NCI-H345 treated with DMSO at 0.1 percent for 48 hours (cell line): ENCODE data around the gene PLTP.
"Not testable (repeated sequence)": the region's sequence is repeated elsewhere in the genome, so short reads cannot be mapped to it uniquely, and the experiment has no call there.

Experiments used
- DNase-seq: peaks from one replicate; lab custom pipeline; 2025; ENCODE audit not compliant: unreplicated experiment; lab: John Stamatoyannopoulos, UW

The PLTP gene

GRCh38 chr20:45911486-45912343, at the start of gene PLTP:
Gene PLTP (minus strand): TSS chr20:45912155. CDS start chr20:45911452, 703 bp downstream.
- DNase-seq: no peak

- DNase-seq: no peak
Observed at GRCh38 chr20:45959956-45960630, 48.1 kb upstream of the PLTP start.

- DNase-seq: no peak
Observed at GRCh38 chr20:45959126-45959525, 47.2 kb upstream of the PLTP start.

- DNase-seq: no peak
Observed at GRCh38 chr20:45958593-45958992, 46.6 kb upstream of the PLTP start.

- DNase-seq: no peak
Observed at GRCh38 chr20:45957021-45957941, 45.3 kb upstream of the PLTP start.

- not testable (repeated sequence) for DNase-seq
Observed at GRCh38 chr20:45956326-45956725, 44.4 kb upstream of the PLTP start.

- DNase-seq: no peak
Observed at GRCh38 chr20:45953672-45954071, 41.7 kb upstream of the PLTP start.

- DNase-seq: no peak
Observed at GRCh38 chr20:45952861-45953260, 40.9 kb upstream of the PLTP start.

GRCh38 chr20:45951925-45952834, 40.2 kb upstream of the PLTP start:
- no peak for DNase-seq

- no peak for DNase-seq
Observed at GRCh38 chr20:45950330-45950646, 38.3 kb upstream of the PLTP start.

GRCh38 chr20:45949542-45950329, 37.8 kb upstream of the PLTP start:
- DNase-seq: no peak

- DNase-seq: no peak
Observed at GRCh38 chr20:45948742-45949541, 37.0 kb upstream of the PLTP start.

- no peak for DNase-seq
Observed at GRCh38 chr20:45948261-45948733, 36.3 kb upstream of the PLTP start.

- DNase-seq: no peak
Observed at GRCh38 chr20:45947110-45947866, 35.3 kb upstream of the PLTP start.

GRCh38 chr20:45946149-45946970, 34.4 kb upstream of the PLTP start:
- DNase-seq: no peak

GRCh38 chr20:45945678-45946148, 33.8 kb upstream of the PLTP start:
- DNase-seq: no peak
